GM18861 (cell line): Measurements from ENCODE around the gene ST6GALNAC3.

Experiments used
- ATAC-seq: cut with Tn5 transposase; IDR thresholded peaks from one replicate; pipeline ENCODE4 v1.9.1; 2021; ENCODE audit not compliant: unreplicated experiment

ST6GALNAC3 gene

GRCh38 chr1:76408303-76408702, 333.8 kb downstream of the ST6GALNAC3 start:
- no peak for ATAC-seq

GRCh38 chr1:76410499-76410898, 336.0 kb downstream of the ST6GALNAC3 start:
- no peak for ATAC-seq

GRCh38 chr1:76418531-76418930, 344.0 kb downstream of the ST6GALNAC3 start:
- no peak for ATAC-seq

DNA sequence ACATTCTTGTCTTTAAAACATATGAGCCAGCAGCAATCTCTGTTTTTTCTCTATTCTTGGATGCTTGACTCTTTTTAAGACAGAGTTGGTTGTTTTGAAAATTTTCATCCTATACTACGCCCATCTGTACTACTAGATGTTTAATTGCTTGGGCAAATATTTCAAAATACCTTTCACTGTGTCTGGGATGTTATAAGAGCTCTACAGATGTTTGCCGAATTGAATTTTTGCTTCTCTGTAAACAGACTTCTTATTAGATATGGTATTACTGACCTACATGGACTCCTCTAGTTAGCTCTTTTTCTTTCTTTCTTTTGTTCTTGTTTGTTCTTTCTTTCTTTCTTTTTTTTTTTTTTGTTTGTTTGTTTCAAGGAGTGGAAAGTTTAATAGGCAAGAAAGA, 345.1 kb downstream of the ST6GALNAC3 start:
- ATAC-seq: no peak

- no peak for ATAC-seq
These were observed 350.9 kb downstream of the ST6GALNAC3 start for GRCh38 chr1:76425201-76426145.

- no peak for ATAC-seq
These were observed 352.1 kb downstream of the ST6GALNAC3 start for GRCh38 chr1:76426606-76427005.

- no peak for ATAC-seq
These were observed 353.5 kb downstream of the ST6GALNAC3 start for GRCh38 chr1:76428028-76428427.

DNA sequence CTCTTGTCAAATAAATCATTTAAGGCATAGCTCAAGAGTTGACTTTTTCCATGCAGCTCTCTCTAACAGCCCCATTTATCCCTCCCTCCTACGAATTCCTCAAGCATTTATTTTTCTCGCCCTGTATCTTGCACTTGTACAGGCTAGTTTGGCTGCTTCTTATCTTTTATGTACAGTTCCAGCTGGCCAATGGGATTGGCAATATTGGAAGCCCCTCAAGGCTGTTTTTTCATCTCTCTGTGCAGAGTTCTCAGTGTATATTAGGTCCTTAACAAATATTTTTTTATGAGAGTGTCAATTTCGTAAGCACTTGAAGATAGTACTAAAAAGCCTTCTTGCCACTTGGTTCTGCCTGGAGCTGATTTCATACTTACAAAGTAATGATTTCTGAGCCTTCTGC, 356.0 kb downstream of the ST6GALNAC3 start:
- ATAC-seq: no peak

- ATAC-seq: no peak
These were observed 359.0 kb downstream of the ST6GALNAC3 start for GRCh38 chr1:76433526-76433925.

DNA sequence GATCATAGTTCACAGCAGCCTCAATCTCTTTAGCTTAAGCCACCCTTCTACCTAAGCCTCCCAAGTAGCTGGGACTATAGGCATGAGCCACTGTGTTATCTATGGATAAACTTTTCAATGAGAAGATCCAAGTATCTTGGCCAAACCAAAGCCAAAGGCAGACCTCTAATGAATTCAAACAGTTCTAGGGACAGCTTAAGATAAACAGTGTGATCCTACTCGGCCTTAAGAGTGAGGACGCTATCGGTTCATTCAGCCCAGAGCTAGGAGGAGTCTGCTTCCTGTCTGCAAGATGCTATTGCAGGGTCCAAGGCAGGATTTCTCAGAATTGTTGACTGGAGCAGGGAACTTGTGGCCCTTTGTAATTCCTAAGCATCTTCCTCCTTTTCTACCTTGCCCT, 368.7 kb downstream of the ST6GALNAC3 start:
- no peak for ATAC-seq

- ATAC-seq: no peak
These were observed 370.2 kb downstream of the ST6GALNAC3 start for GRCh38 chr1:76444773-76445172.

DNA sequence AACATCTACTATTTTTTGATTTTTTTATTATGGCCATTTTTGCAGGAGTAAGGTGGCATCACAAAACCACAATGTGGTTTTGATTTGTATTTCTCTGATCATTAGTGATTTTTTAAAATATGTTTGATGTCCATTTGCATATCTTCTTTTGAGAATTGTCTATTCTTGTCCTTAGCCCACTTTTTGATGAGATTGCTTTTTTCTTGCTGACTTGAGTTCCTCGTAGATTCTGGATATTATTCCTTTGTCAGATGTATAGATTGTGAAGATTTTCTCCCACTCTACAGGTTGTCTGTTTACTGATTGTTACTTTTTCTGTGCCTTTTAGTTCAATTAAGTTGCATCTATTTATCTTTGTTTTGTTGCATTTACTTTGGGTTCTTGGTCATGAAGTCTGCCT, 375.7 kb downstream of the ST6GALNAC3 start:
- ATAC-seq: no peak

DNA sequence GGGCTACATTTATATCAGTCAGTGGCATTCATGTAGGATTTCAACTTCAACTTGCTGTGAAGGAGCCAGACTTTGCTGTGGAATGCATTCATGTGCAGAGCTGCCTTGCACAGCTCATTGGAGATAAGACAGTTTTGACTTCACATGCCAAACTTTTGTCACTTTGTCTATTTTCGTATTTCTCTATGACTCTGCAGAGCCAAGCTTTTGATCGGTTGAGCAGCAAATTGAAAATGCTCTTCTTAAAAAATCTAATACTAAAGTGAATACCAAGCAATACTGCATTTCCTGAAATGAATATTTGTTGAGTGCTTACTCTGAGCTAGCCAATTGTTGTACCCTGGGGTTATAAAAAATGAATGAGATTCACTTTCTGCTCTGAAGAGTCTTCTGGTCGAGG, 388.7 kb downstream of the ST6GALNAC3 start:
- no peak for ATAC-seq

- ATAC-seq: no peak
These were observed 389.3 kb downstream of the ST6GALNAC3 start for GRCh38 chr1:76463849-76464248.

DNA sequence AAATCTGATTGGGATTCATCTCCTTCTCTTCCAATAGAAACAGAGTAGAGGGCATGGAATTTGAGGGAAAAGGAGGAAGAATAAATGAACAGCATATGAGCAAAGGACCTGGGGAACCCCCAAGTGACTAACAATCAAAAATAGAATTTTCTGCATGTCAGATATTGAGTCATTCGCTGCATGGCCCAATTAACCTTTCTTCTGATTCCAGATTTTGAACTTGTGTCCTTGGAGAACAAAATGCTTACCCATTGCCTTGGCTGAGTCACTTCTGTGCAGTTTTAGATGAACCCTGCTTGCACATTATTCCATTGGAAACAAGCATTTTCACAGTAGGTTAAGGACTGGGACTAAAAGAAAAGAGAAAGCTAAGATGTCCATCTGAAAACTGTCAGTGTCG, 390.5 kb downstream of the ST6GALNAC3 start:
- no peak for ATAC-seq

DNA sequence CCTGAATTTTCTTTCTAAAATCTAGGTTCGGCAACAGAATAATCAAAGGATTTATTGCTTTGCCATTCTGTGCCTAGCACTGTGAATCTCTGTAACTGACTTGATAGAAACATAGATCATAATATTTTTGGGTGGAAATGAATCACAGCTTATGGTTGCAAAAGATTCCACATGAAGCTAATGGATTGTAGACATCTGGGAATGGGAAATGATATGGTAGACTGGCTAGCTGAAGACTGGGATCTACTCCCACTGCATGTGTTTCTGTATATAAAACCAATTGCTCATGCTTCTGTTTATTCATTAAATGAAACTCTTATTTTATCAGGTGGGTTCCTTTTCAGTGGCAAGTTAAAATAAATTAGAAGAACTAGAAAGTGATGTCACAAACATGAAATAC, 395.6 kb downstream of the ST6GALNAC3 start:
- no peak for ATAC-seq

- ATAC-seq: no peak
These were observed 397.0 kb downstream of the ST6GALNAC3 start for GRCh38 chr1:76471536-76471935.

DNA sequence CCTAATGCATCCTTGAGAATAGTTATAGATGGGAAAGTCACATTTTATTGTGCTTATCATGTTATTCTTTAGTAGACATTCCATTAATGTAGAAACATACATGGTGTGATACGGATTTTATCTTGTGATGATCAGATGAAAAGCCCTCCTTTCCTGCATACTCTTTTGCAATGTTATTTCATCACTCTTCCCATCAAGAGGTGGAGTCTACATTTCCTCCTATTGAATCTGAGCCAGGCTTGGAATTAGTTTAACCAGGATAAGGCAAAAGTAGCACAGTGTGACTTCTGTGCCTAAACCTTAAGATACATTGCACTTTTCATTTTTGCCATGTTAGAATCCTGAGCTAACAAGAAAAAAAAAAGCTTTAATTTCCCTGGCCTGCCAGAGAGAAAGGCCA, 399.0 kb downstream of the ST6GALNAC3 start:
- ATAC-seq: no peak

GRCh38 chr1:76474922-76475321, 400.4 kb downstream of the ST6GALNAC3 start:
- ATAC-seq: no peak

DNA sequence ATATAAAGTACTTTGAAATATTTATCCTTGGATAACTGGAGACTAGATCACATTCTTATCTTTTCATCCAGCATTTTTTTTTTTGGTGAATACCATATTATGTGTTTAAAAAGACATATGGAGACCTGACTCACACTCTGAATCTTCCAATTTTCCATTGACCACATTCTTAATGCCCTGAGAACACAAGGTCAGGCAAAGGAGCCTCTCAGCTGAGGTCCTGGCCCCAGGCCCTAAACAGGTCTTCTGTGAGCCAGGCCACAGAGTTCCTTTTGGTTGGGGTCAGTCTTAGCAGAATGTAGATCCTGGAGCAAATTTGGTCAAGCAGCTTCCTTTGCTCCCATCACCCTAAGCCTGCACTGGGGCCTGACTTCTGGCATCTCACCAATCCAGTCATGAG, 402.6 kb downstream of the ST6GALNAC3 start:
- ATAC-seq: no peak

- ATAC-seq: no peak
These were observed 406.3 kb downstream of the ST6GALNAC3 start for GRCh38 chr1:76480827-76481226.

- ATAC-seq: no peak
These were observed 407.1 kb downstream of the ST6GALNAC3 start for GRCh38 chr1:76481672-76482071.

DNA sequence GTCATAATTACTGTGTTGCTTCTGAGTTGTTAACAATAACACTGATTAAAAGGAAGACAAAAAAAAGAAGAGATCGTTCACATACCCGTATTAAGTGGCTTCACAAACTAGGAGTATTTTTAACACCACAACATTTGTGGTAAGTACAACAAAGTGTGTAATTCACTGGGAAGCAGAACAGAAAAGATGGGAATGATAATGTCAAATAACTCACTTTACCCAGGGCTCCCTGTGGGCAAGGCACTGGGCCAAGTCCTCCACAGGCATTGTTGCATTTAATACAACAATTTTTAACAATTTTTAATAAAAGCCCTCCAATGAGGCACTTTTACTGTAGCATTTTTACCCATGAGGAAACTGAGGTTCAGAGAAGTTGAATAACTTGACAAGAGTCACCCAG, 407.7 kb downstream of the ST6GALNAC3 start:
- no peak for ATAC-seq
